A549 treated with Hydrocortisone at 1 μM for 4 hours (cell line): ENCODE data around the gene AKR1C1. TPM values are rescaled to one million over a fixed set of nuclear protein-coding genes. Genes with fewer than 3 reads are reported as not detected.

Experiments used
- total RNA-seq: library from RNA; stranded (reverse); fragments of 200-300 nt; extraction: Qiagen RNA extraction; gene quantifications from 5 replicates; pipeline ENCODE4 v1.2.3, GENCODE V29; 2022

Gene AKR1C1
- 433 to 601 TPM (median 576 TPM) in 5 replicates for total RNA-seq

GRCh38 chr10:4962876-4963814, at the start of gene AKR1C1:
TSS of gene AKR1C1 (plus strand) at chr10:4963415. CDS start at chr10:4963445, 30 bp downstream.

DNA sequence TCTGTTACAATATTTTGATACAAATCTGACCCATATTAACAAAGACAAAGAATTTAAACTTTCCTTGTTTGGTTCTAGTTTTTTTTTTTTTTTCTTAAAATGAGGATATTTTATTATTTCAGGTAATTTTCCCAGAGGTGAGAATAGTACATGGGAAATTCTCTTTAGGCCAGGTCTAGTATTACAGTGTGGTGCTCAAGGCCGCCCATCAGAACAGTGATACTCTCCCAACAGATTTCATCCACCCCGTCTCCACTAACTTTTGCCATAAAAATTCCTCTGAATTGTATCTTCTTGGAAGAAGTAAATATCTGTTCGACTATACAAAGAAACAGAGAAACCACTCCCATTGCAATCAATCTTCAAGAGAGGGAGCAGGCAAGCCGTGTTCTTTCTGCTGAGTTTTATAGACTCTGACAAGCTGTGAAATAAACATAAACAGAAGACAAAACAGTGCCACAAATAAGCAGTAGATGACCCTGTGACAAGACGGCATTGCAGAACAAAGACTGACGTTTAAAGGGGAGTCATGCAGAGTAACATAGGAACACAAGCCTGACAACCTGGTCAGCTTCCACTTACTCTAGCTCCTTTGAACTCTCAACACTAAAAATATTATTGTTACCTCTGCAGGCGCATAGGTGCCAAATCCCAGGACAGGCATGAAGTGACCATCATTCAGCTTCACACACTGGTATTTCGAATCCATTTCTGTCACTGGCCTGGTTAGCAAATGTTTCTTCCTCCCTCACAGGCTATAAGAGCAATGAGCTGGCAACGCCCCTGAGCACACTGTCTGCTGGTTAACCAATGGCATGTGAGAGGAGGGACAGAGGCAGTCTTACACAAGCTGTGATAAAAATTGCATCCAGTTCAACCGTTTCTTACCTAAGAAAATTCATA, 40.2 kb downstream of the AKR1C1 start, which contains the start of gene AKR1C2:
Gene AKR1C2, minus strand, starts transcription at position 731 of the 903 bp plus-strand sequence. Its CDS starts 22 bp downstream, at position 709.

Other genes starting within 250 kb of the AKR1C1 start
- gene AKR1E2, start 137.2 kb upstream of the AKR1C1 start, total RNA-seq = 6.3 to 7.3 TPM (median 7.0 TPM) in 5 replicates
- gene AKR1C2, start 40.4 kb downstream of the AKR1C1 start, total RNA-seq = 3,555 to 4,056 TPM (median 3,746 TPM) in 5 replicates
- gene AKR1C3, start 131.0 kb downstream of the AKR1C1 start, total RNA-seq = 1,013 to 1,273 TPM (median 1,197 TPM) in 5 replicates
- gene AKR1C8, start 221.7 kb downstream of the AKR1C1 start, total RNA-seq = not detected in 5 replicates
- gene AKR1C4, start 233.4 kb downstream of the AKR1C1 start, total RNA-seq = 0.10 to 0.32 TPM (median 0.30 TPM) in 5 replicates